GM21381 (cell line): ENCODE results near the gene NFAT5.

Experiments
- ATAC-seq: cut with Tn5 transposase; IDR thresholded peaks from one replicate; pipeline ENCODE4 v1.9.1; 2021; ENCODE audit warnings: mild to moderate bottlenecking, moderate library complexity; ENCODE audit not compliant: unreplicated experiment

Gene NFAT5

DNA sequence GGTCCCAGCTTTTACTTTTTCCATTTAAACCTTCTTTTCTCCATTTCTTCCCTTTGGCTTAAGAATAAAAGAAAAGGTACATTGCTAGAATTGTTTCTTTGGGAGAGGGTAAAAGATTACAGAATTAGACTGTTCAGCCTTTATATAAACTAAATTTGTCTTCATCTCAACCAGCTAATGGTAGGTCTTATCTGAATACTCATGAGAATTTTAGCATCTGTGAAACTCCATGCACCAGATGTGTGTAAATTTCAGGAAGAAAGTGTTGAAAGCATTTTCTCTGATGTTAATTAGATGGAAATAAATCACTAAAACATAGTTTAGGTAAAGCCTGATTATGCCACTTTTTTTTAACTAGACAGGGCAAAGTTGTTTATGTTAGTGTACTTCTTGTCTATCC, 135.7 kb downstream of the NFAT5 start:
- no peak for ATAC-seq

GRCh38 chr16:69701866-69702265, 136.1 kb downstream of the NFAT5 start:
- no peak for ATAC-seq

DNA sequence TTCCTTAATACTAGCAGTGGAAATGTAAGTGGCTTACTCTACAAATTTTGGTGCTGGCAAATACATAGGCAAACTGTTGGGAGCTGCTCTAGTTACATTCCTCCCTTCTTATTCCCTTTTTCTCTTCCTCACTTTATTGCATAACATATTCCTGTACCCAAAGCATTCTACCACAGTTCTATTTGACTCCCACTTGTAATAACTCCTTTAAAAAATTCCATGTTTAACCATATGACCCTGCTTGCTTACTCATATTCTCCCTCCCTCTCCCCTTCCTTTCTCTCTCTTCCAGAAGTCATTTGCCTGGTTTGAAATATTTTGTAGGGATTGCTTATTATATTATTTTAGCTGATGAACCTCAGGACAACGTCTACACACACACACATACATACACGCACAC, 137.9 kb downstream of the NFAT5 start:
- ATAC-seq, result no peak

DNA sequence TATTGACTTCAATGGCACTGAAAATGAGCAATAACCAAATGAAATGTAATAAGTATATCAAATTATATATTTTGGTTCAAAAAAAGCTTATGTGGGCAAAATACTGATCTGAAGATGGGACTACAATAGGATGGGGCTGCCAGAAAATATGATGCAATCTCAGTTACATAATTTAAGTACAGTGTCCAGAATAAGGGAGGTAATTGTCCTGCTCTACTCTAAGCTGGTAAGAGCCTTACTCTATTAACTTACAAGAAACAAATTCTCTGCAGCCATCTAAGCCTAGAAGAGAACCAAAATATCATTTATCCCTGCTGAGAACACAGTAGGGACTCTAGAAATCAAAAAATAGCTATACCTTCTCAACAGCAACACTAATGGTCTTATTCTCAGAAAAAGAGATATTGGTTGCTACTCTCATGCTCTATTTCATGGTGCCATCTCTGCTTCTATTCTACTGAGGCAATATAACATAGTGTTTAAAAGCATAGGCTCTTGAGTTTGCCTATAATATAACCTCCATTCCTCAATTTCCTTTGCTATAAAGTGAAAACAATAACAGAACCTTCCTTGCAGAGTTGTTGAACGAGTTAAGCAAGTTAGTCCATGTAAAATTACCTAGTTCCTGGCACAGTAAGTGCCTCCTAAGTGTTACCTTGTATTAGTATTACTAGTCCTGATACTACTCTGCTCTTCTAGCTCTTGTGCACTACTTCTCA, 140.6 kb downstream of the NFAT5 start:
- ATAC-seq, result no peak

GRCh38 chr16:69706975-69707340, 141.2 kb downstream of the NFAT5 start:
- no peak for ATAC-seq

DNA sequence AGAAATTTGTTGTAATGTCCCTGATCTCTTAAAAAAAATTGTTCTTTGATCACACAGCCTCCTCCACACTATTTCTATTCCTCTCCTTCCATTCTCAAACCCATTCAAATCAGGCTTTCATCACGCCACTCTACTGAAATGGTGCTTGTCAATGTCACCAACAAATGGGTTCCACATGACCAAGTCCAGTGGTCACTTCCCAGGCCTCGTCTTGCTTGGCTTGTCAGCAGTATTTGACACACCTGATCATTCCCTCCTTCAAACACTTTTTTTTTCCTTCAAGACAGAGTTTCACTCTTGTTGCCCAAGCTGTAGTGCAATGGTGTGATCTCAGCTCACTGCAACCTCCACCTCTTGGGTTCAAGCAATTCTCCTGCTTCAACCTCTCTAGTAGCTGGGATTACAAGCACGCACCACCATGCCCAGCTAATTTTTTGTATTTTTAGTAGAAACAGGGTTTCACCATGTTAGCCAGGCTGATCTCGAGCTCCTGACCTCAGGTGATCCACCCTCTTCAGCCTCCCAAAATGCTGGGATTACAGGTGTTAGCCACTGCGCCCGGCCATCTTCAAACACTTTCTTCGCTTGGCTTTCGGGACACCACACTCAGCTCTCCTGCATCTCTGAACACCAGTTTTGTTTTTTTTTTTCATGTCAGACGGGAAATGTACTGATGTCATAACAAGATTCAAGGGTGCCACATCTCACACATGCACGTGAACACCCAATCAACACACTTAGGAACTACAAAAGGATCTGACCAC, 142.3 kb downstream of the NFAT5 start:
- ATAC-seq, result no peak

DNA sequence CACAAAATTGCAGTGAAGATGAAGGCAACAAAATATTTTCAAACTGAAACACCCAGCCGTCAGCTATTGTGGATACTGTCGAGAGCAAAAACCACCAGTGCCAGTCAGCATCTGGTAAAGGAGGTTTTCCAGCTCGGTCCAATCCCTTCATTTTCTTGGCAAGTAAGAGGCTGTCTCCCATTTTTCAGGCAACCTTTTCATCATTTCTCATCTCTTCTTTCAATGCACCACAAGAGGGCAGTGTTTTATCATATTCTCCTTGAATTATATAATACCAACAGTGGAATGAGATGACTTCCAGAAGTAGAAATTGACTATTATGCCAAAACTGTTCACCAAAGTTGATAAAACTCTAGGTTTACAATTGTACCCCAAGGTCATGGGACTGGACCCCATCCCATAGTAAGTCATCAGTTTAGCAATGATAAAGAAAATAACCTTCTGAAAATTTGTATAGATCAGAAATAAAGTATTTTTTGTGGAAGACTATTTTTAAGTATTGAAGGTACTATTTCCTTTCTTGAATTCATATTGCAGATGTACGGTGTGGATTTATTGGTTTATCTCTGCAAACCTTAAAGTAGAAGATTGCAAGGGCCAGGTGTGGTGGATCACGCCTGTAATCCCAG, 143.8 kb downstream of the NFAT5 start:
- ATAC-seq, result no peak

DNA sequence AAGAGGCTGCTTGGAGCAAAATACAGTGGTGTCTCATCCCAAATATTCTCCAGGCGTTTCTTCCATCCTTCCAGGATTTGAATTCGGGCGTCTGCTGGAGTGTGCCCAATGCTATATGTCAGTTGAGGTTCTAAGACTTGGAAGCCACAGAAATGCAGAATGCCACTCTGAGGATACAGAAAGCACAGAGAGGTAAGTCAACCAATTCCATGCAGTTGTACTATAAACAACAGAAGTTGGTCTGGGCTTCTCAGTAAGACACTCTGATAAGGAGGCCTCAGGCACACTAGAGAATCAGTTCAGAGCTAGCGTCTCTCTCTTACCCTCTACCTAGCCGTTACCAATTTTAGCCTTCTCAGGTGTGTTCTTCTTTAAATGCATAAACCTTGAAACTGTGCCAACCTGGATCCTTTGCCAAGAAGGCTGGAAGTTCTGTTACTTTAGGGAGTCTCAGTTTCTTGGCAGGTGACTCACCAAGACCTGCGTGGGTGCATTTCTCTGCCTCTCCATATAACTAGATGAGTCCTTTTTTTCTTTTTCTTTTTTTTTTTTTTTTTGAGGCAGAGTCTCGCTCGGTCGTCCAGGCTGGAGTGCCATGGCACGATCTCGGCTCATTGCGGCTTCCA, 145.5 kb downstream of the NFAT5 start:
- ATAC-seq, result no peak

GRCh38 chr16:69712277-69712676, 146.5 kb downstream of the NFAT5 start:
- no peak for ATAC-seq

DNA sequence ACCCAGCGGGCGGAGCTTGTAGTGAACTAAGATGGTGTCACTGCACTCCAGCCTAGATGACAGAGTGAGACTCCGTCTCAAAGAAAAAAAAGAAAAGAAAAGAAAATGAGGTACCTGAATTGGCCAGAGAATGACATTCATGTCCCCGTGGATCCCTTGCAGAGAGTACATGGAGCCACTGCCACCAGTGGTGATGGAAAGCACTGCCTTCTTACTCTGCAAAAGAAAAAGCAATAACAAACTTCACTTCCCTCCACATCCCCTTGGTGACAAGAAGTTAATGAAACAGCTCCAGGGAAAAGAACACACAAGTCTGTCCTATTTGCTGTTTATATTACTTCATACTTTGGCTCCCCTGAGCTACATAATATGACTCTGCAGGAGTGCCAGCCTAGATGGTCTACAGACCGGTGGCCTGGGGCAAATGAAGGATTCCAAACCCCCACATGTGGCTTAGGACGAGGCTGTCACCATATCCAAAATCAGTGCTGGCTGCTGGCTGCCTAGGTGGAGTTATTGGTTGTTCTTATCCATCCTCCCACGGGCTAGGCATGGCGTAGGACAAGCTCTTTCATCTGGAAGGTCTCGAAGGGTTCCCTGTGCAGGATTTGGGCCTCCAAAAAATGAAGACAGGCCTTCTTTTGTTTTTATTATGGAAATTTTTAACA, 147.3 kb downstream of the NFAT5 start:
- ATAC-seq, result no peak

- no peak for ATAC-seq
Observed at GRCh38 chr16:69717066-69717465, 151.3 kb downstream of the NFAT5 start.

DNA sequence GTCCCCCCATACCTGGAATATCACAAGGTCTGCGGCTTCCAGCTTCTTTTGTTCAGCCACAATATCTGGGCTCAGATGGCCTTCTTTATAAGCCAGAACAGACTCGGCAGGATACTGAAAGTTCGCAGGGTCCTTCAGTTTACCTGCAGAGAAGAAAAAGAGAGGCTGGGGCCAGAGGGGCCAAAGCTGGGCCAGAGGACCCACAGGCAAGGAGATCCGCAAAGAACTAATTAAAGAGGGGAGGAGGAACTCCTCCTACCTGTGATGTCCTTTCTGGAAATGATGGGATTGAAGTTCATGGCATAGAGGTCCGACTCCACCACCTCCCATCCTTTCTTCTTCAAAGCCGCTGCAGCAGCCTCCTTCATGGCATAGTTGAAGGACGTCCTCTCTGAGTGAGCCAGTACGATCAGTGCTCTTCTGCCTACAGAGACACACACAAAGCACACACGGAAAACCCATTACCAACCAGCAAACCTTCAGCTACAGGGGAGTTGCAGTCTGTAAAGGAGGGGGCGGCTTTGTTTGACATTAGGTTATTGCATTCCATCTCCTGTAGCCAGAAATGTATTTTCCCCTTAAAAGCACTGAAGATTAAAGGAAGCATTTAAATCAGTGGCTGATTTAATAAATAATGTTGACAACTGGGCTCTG, 152.5 kb downstream of the NFAT5 start:
- no peak for ATAC-seq

GRCh38 chr16:69720822-69721430, 155.2 kb downstream of the NFAT5 start:
- ATAC-seq, result no peak

DNA sequence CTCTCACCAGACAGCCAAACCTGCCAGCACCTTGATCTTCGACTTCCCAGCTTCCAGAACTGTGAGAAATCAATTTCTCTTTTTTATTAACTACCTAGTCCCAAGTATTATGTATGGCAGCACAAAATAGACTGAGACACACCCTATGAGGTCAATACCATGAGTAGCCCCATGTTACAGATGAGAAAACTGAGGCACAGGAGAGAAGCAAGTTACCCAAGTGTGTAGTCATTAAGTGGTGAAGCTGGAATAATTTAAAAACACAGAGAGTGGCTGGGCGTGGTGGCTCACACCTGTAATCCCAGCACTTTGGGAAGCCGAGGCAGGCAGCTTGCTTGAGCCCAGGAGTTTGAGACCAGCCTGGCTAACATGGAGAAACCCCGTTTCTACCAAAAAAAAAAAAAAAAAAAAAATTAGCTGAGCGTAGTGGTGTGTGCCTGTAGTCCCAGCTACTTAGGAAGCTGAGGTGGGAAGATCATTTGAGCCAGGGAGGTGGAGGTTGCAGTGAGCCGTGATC, 155.7 kb downstream of the NFAT5 start:
- no peak for ATAC-seq

GRCh38 chr16:69724414-69724873, 158.7 kb downstream of the NFAT5 start:
- no peak for ATAC-seq

GRCh38 chr16:69724981-69725479, 159.3 kb downstream of the NFAT5 start:
- no peak for ATAC-seq

GRCh38 chr16:69725480-69726312, 159.9 kb downstream of the NFAT5 start:
- no peak for ATAC-seq

DNA sequence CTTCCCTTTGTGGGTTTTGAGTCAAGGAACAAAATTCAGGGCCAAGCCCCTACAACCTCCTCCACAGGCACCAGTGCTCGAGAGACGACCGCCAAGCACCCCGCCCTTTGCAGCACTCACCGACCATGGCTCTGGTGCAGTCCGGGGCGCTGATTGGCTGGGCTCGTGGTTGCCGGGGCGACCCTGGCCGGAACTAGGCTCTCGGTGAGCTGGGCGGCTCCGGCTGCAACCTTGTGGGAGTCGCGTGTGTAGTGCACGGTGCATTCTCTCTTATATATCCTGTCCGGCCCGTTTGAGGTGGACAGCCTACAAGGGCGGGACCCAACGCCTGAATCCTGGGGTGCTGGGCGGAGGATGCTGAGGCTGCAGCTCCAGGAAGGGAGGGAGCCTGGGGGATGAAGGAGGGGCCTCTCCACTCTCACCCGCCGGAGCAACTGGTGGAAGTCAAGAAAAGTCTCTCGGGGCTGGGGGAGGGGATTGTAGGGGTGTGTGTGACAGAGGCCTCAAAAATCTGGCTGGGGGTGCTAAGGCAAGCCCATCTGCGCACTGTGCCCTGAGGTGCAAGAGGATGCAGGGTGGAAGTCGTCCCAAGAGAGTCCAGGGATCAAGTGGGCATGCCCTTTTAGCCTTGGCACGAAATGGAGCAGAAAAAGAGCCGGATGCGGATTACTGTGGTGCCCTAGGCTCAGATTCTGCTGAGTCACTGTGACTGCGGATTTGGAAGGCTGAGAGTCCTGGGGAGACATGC, 160.7 kb downstream of the NFAT5 start, which contains the start of gene NQO1:
Gene NQO1 (minus strand): TSS at position 248 of the 748 bp plus-strand sequence. CDS start 121 bp downstream, at position 127.
- ATAC-seq, result peak; percentile 98
